Measurements from ENCODE around the gene AUTS2.

Gene AUTS2

GRCh38 chr7:70069977-70070376 lies 471.7 kb downstream of the AUTS2 start:
- no peak for TF ChIP-seq CTCF (IDR thresholded peaks at IDR 0.05; ENCODE audit: borderline replicate concordance, insufficient read depth, low read depth, low read length)
- no peak overlapping the region for H3K4me3 ChIP-seq (ENCODE audit: low read depth, low read length)

GRCh38 chr7:70071766-70072165 lies 473.5 kb downstream of the AUTS2 start:
- no peak for TF ChIP-seq CTCF (IDR thresholded peaks at IDR 0.05; ENCODE audit: borderline replicate concordance, insufficient read depth, low read depth, low read length)
- H3K4me3 ChIP-seq (ENCODE audit: low read depth, low read length), result no peak overlapping the region

- H3K4me3 ChIP-seq (ENCODE audit: low read depth, low read length), result no peak overlapping the region
These were observed 473.9 kb downstream of the AUTS2 start for GRCh38 chr7:70072220-70072619.

GRCh38 chr7:70076325-70076724 lies 478.1 kb downstream of the AUTS2 start:
- no peak for TF ChIP-seq CTCF (IDR thresholded peaks at IDR 0.05; ENCODE audit: borderline replicate concordance, insufficient read depth, low read depth, low read length)
- H3K4me3 ChIP-seq (ENCODE audit: low read depth, low read length), result no peak overlapping the region

More at GRCh38 chr7:70072220-70072619, 473.9 kb downstream of the AUTS2 start:
- TF ChIP-seq CTCF (IDR thresholded peaks at IDR 0.05; ENCODE audit: borderline replicate concordance, insufficient read depth, low read depth, low read length), result no peak

- TF ChIP-seq CTCF (IDR thresholded peaks at IDR 0.05; ENCODE audit: borderline replicate concordance, insufficient read depth, low read depth, low read length), result no peak
- no peak overlapping the region for H3K4me3 ChIP-seq (ENCODE audit: low read depth, low read length)
These were observed 483.9 kb downstream of the AUTS2 start for GRCh38 chr7:70082099-70082611.

- H3K4me3 ChIP-seq (ENCODE audit: low read depth, low read length), result no peak overlapping the region
- no peak for TF ChIP-seq CTCF (IDR thresholded peaks at IDR 0.05; ENCODE audit: borderline replicate concordance, insufficient read depth, low read depth, low read length)
These were observed 493.1 kb downstream of the AUTS2 start for GRCh38 chr7:70091362-70091761.

GRCh38 chr7:70092314-70093204 lies 494.3 kb downstream of the AUTS2 start:
- no peak for TF ChIP-seq CTCF (IDR thresholded peaks at IDR 0.05; ENCODE audit: borderline replicate concordance, insufficient read depth, low read depth, low read length)

More at GRCh38 chr7:70092314-70093204, 494.3 kb downstream of the AUTS2 start:
- H3K4me3 ChIP-seq (ENCODE audit: low read depth, low read length), result no peak overlapping the region

All from GM12875 (cell line).